SW 1271 (cell line): ENCODE results near the gene VCP.

Experiments
- DNase-seq, 2 experiments: peaks; one replicate each; lab custom pipeline; 2025; lab: John Stamatoyannopoulos, UW

The VCP gene

GRCh38 chr9:35014517-35014916 lies 57.9 kb downstream of the VCP start:
- no peak for DNase-seq

GRCh38 chr9:35010351-35010958 lies 62.0 kb downstream of the VCP start:
- DNase-seq: no peak
